ENCODE measurements around the gene GK2.

DNA sequence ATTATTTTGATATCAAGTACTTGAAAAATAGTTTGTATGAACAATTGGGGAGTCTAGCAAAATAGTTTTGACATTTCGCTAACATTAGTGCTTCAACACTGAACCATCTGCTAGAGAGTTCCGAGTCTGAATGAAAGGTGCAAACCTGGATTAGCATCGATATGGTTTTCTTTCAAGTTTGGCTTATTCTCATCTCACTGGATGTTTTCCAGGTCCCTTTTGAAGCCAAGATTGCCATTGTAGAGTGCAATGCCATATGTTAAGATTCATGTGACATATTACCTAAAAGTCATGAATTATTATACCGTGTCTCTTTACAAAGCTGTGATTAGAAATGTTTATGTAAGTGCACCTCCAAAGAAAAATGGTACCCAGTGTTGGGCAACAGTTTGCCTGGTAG, 45.4 kb downstream of the GK2 start:
- TF ChIP-seq, protein P1, sequence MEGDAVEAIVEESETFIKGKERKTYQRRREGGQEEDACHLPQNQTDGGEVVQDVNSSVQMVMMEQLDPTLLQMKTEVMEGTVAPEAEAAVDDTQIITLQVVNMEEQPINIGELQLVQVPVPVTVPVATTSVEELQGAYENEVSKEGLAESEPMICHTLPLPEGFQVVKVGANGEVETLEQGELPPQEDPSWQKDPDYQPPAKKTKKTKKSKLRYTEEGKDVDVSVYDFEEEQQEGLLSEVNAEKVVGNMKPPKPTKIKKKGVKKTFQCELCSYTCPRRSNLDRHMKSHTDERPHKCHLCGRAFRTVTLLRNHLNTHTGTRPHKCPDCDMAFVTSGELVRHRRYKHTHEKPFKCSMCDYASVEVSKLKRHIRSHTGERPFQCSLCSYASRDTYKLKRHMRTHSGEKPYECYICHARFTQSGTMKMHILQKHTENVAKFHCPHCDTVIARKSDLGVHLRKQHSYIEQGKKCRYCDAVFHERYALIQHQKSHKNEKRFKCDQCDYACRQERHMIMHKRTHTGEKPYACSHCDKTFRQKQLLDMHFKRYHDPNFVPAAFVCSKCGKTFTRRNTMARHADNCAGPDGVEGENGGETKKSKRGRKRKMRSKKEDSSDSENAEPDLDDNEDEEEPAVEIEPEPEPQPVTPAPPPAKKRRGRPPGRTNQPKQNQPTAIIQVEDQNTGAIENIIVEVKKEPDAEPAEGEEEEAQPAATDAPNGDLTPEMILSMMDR (IDR thresholded peaks at IDR 0.05; ENCODE audit: borderline replicate concordance, extremely low read depth, low read length, poor library complexity, severe bottlenecking), result no peak
- TF ChIP-seq EZH2 (IDR thresholded peaks at IDR 0.05; ENCODE audit: borderline replicate concordance, low read depth, low read length, severe bottlenecking), result no peak

Data from DND-41 (cell line).